Stomach (tissue), 9 donors: ENCODE data around the gene EEIG1. TPM values are rescaled to one million over a fixed set of nuclear protein-coding genes. Genes with fewer than 3 reads are reported as not detected.

ENCODE experiments used
- DNase-seq, 2 donors: peaks; one replicate each; pipeline versions ENCODE4 v3.0.0 to v3.0.0-alpha.2; 2013 to 2019
- H3K27ac ChIP-seq, 5 donors: fragments of 200-600 bp in 4 of 5; sonication (generic) in 4 of 5; one replicate each; pipeline ENCODE4 v1.5.1; 2013 to 2019; ENCODE audit warnings: mild to moderate bottlenecking in 1 of 5, moderate library complexity in 1 of 5
- H3K27me3 ChIP-seq, 3 donors: fragments of 200-600 bp; sonication (generic); one replicate each; pipeline ENCODE4 v1.5.1; 2017 to 2019; ENCODE audit warnings: mixed run types in 1 of 3
- H3K36me3 ChIP-seq, 4 donors: fragments of 200-600 bp; sonication (generic); 1 replicate in 3 of 4; 2 replicates in 1 of 4; pipeline ENCODE4 v1.5.1; 2016 to 2019
- H3K4me1 ChIP-seq, 4 donors: fragments of 200-600 bp; sonication (generic); one replicate each; pipeline ENCODE4 v1.5.1; 2016 to 2019
- H3K4me3 ChIP-seq, 4 donors: fragments of 200-600 bp; sonication (generic) in 3 of 4; one replicate each; pipeline ENCODE4 v1.5.1; 2016 to 2019; ENCODE audit warnings: mild to moderate bottlenecking in 1 of 4
- H3K9me3 ChIP-seq, 4 donors: fragments of 200-600 bp; sonication (generic); one replicate each; pipeline ENCODE4 v1.5.1; 2016 to 2019
- CTCF ChIP-seq, 7 experiments: fragments of 450-650 bp in 4 of 7; fragments of 200-600 bp in 3 of 7; sonication (generic) in 3 of 7; IDR thresholded peaks; one replicate each; pipeline ENCODE4 v1.5.1; 2016 to 2019; ENCODE audit warnings: antibody characterized with exemption in 7 of 7, control low read depth in 2 of 7, mild to moderate bottlenecking in 1 of 7
- EP300 ChIP-seq: sonication (generic); formaldehyde crosslinking; IDR thresholded peaks from one replicate; pipeline ENCODE4 v1.6.1; 2017; ENCODE audit warnings: antibody characterized with exemption
- POLR2A ChIP-seq, 4 donors: fragments of 450-650 bp; IDR thresholded peaks; one replicate each; pipeline ENCODE4 v1.6.1; 2016; ENCODE audit warnings: antibody characterized with exemption in 4 of 4, control low read depth in 2 of 4, mild to moderate bottlenecking in 1 of 4, moderate library complexity in 1 of 4
- POLR2AphosphoS5 ChIP-seq, 3 donors: sonication (generic); formaldehyde crosslinking; IDR thresholded peaks; one replicate each; pipeline ENCODE4 v1.6.1; 2016; ENCODE audit warnings: antibody characterized with exemption in 3 of 3
- WGBS, 5 donors: extraction: QIAGEN DNeasy Blood & Tissue Kit in 3 of 5; methylation state at CpG; one replicate each; pipeline versions ENCODE4 v1.1.5 to v1.1.7; 2013 to 2018; 5-methylcytosine and 5-hydroxymethylcytosine counted together
- intact Hi-C: fragments of 100-400 bp; cut with DNase I; formaldehyde crosslinking; loops from one replicate; pipeline ENCODE4 v1.15.1; 2023; ENCODE audit warnings: low total_unique reads
- polyA plus RNA-seq, 3 donors: library from polyadenylated mRNA; stranded (reverse); fragments of 200-250 nt; gene quantifications; one replicate each; pipeline ENCODE4 v1.2.3, GENCODE V29; 2013
- total RNA-seq, 5 donors: library from RNA; depleted of rRNA; stranded (reverse); fragments of >200 nt; gene quantifications; one replicate each; pipeline versions ENCODE4 v1.1.0 to v1.2.3, GENCODE V29; 2014 to 2016
- donor health status: healthy with polysubstance abuse.
- donor health status: Bipolar disorder and iron deficiency.
- donor health status: healthy.

The EEIG1 gene
- total and polyA plus RNA-seq, 8 donors: 24.4 to 406 (median 75.8) TPM

DNA sequence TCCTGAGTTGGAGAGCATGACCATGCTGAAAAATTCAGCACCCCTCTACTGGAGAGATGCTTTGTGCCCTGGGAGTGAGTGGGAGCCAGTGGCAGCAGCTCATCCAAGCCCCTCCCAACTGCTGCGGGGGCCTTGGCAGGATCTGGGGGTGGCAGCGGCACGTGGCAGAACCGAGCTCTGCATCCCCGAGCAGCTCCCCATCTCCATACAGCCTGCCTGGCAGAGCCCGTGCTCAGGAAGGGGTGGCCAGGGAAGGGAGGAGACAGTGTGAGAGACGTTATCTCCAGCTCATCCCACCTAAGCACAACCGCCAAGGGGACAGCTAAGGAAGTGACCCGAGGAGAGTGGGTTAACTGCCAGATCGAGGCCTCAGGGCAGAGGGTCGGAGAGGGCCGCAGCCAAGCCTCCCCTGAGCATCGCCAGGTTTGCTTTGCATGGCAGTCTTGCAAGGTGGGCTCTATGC is 25.9 kb downstream of the EEIG1 start:
- TF ChIP-seq CTCF (IDR thresholded peaks at IDR 0.05): no peak
- TF ChIP-seq POLR2AphosphoS5 (IDR thresholded peaks at IDR 0.05): no peak
- TF ChIP-seq POLR2A (IDR thresholded peaks at IDR 0.05): no peak
- TF ChIP-seq EP300: no peak
- H3K36me3 ChIP-seq: peaks cover 0 to 19% (median 8%) of the 10 kb centered on the region in 4 donors
- no peaks in the 10 kb centered on the region for H3K27me3 ChIP-seq
- no peaks in the 10 kb centered on the region for H3K9me3 ChIP-seq
- intact Hi-C loops: no loop called here
- peak overlapping the region in 1 of 4 donors; percentile 6 for H3K4me3 ChIP-seq
- H3K4me1 ChIP-seq: peaks cover 54 to 90% (median 63%) of the 10 kb centered on the region in 4 donors
- DNase-seq: no peak
- H3K27ac ChIP-seq: peak overlapping the region; percentile 68 to 82 (median 77)
- 46 to 60% (median 53%) methylated on average over 9 to 13 of the region's 13 CpGs for WGBS, 5 donors

DNA sequence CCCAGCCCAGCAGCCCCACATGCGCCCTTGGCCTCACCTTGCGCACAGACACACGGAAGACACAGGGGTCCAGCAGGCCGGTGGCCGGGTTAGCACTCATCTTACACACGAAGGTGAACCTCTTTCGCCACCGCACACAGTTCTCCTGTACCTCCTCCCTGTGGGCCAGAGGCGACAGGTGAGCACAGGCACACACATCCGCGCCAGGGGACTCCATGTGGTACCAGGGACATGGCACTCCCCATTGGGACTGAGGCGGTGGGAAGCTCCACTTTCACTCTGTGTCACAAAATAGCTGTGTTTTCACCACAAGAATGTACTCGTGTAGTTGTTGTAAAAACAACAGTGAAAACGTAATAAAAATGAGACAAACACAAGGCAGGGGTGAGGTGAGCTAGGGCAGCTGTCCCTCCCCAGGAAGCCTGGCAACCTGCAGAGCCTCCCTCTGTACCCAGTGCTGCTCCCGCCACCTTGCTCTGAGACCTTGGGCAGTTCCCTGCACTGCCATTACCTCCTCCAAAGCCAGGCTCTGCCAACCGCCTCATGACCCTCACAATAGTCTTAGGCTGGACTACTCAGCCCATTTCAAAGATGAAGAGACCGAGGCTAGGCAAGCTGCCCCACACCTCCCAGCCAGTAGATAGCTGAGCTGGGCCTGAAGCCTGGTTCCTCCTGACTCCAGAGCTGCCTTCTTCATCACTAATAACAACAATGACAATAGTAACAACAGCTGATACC is 26.9 kb downstream of the EEIG1 start:
- DNase-seq: no peak
- TF ChIP-seq POLR2A (IDR thresholded peaks at IDR 0.05) (no peak), EP300 (no peak), CTCF (IDR thresholded peaks at IDR 0.05) (no peak)
- 79 to 88% (median 85%) methylated on average over 17 of the region's 17 CpGs for WGBS, 5 donors
- Histone ChIP-seq H3K27ac (peak overlapping the region; percentile 68 to 82 (median 77)), H3K4me3 (no peak overlapping the region), H3K9me3 (no peaks in the 10 kb centered on the region), H3K36me3 (peaks cover 0 to 23% (median 11%) of the 10 kb centered on the region in 4 donors), H3K4me1 (peaks cover 54 to 90% (median 62%) of the 10 kb centered on the region in 4 donors), H3K27me3 (no peaks in the 10 kb centered on the region)
- intact Hi-C loops: no loop called here

DNA sequence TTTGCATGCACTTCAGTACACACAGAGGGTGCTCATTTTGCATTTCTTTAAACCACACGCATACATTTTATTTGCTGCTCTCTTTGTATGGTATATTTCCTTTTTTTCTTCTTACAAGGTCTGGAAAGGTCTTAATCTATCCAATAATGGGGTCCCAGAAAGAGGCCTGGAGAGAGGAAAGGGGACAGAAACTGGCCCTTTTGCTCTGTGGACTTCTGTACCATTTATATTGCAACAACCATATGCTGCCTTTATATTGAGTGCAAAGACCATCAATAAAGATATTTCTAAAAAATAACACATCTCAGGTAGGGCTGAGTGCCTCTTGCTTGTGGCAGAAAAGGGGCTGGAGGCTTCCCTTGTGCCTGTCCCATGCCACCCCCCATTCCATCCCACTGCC is 27.6 kb downstream of the EEIG1 start:
- 81 to 92% (median 87%) methylated on average over 1 of the region's 1 CpG for WGBS, 5 donors
- Histone ChIP-seq H3K4me3 (no peak overlapping the region), H3K36me3 (peaks cover 0 to 30% (median 18%) of the 10 kb centered on the region in 4 donors), H3K27me3 (no peaks in the 10 kb centered on the region), H3K4me1 (peaks cover 54 to 90% (median 66%) of the 10 kb centered on the region in 4 donors), H3K9me3 (no peaks in the 10 kb centered on the region), H3K27ac (peak overlapping the region in 3 of 5 donors; percentile 2 to 82 (median 68))
- intact Hi-C loops: no loop called here
- no peak for DNase-seq
- TF ChIP-seq POLR2AphosphoS5 (IDR thresholded peaks at IDR 0.05) (no peak), POLR2A (IDR thresholded peaks at IDR 0.05) (no peak), CTCF (IDR thresholded peaks at IDR 0.05) (no peak)

DNA sequence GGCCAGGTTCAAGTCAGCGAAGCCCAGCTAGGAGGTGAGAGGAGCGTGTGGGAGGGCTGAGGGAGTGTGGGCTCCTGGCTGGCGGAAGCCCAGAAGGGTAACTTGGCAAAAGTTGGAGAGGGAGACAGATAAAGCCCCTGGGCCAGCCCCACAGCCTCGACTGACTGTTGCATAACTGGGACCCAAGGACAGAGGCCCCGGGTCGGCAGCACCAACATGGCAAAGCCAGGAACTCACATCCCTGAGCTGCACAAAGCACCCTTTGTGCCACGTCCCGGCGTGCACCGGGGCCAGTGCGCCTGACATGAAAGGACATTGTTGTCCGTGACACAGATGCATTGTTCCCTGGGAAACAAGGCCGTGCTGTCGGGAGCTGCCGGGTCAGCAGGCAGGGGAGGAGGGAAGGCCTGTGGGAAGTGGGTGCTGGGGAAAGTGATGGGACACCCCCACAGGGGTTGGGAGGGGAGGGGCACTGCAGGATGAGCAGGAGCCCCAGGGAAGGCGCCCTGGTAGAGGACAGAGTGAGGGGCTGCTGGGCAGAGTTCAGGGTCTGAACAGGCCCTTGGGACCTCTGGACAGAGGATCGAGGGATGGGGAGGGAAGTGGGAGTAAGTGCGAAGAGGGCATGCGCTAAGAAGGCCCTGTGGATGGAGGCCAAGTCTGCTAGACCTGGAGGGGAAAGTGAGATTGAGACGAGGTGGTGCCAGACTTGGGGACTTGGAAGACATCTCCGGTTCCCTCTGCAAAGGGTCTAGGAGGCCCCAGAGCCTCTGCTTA is 30.1 kb downstream of the EEIG1 start:
- peaks cover 42 to 82% (median 64%) of the 10 kb centered on the region in 4 donors for H3K4me1 ChIP-seq
- intact Hi-C loops: no loop called here
- no peak overlapping the region for H3K4me3 ChIP-seq
- H3K9me3 ChIP-seq: no peaks in the 10 kb centered on the region
- WGBS, 5 donors: 40 to 63% (median 52%) methylated on average over 21 of the region's 21 CpGs
- peaks cover under 1 to 55% (median 39%) of the 10 kb centered on the region in 4 donors for H3K36me3 ChIP-seq
- TF ChIP-seq CTCF (IDR thresholded peaks at IDR 0.05) (no peak), EP300 (no peak), POLR2AphosphoS5 (IDR thresholded peaks at IDR 0.05) (peak in 2 of 3 donors; percentile 2 to 29), POLR2A (IDR thresholded peaks at IDR 0.05) (no peak)
- H3K27me3 ChIP-seq: no peaks in the 10 kb centered on the region
- peak overlapping the region in 4 of 5 donors; percentile 41 to 57 (median 49) for H3K27ac ChIP-seq
- peak in 1 of 2 donors; percentile 90 for DNase-seq
